Panc1 (cell line): Measurements from ENCODE around the gene NALCN.

Experiments
- CTCF ChIP-seq: fragments of 450-650 bp; IDR thresholded peaks from 2 replicates; pipeline ENCODE4 v1.5.1; 2017; ENCODE audit warnings: mild to moderate bottlenecking
- POLR2AphosphoS5 ChIP-seq: IDR thresholded peaks from 2 replicates; pipeline ENCODE4 v1.6.1; 2012; ENCODE audit warnings: mild to moderate bottlenecking, low read depth, low read length, moderate library complexity
- REST ChIP-seq, 2 experiments: IDR thresholded peaks; 2 replicates each; pipeline ENCODE4 v1.6.1; 2011 to 2012; ENCODE audit warnings: low read depth in 2 of 2, control low read depth in 1 of 2, low read length in 1 of 2, mild to moderate bottlenecking in 1 of 2, moderate library complexity in 1 of 2; ENCODE audit not compliant: insufficient read depth in 1 of 2

DNA sequence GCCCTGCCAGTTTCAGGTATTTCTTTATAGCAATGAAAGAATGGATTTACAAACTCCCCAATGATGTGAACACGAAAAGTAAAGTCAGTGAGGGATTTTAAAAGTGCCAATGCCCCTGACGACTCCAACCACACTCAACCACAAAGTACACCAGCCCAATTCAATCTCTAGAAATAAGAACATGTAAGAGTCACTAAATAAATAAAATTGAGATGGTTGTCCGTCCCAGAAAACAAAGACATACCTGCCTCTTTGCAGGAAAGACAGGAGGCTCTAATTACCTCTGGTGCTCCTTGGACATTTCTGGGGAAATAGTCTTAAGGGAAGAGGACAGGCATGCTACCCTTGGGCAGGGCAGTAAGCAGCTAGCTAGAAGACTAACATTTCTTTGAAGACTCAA is 55.8 kb downstream of the NALCN start:
- TF ChIP-seq CTCF (no peak), REST (IDR thresholded peaks at IDR 0.05; ENCODE audit: insufficient read depth in 1 of 2, low read depth in 2 of 2, low read length in 1 of 2) (no peak), POLR2AphosphoS5 (no peak)
